ENCODE results near the gene SCLY. TPM values are rescaled to one million over a fixed set of nuclear protein-coding genes. Genes with fewer than 3 reads are reported as not detected.

Gene SCLY
- total and polyA plus RNA-seq, 2 of the 8 experiments (the other 6 are each of a cell fraction or from before 2014, with no cell fraction given): 79.0 to 79.5 TPM

DNA sequence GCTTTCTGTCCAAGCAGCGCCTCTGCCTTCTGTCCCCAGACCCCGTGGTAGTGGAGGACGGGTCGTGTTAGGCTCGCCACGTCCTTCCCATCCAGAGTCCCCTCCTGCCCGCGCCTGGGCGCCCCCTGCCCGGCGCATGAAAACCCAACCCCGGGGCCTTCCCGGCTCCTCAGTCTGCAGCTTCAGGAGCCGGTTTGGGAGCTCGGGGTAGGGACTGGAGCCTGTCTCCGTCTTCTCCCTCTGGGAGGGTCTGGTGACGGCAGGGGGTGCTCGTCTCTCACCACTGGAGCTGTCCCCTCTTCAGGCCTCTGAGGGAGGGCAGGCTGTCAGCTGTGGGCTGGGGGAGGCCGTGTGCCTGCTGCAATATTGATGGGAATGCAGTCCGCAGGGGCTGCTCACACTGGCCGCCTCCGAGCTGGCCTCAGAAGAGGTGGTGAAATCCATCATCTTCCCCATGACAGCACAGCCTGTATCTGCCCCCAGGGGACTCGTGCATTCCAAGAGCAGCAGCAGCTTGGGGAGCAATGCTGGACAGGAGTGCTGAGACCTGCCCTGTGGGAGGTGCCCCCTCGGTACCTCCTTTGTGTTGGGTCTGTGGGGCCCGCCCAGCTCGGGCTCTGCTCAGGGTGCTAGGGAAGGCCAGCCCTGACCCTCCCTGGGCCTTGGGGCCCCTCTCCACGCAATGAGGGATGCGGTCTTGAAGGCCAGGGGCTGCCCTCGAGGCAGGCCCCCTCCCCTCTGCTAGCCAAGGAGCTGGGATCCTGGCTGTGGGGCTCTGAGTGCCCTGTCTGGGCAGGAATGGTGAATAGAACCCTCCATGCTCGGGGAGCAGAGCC is 59.9 kb downstream of the SCLY start:
- H3K27me3 ChIP-seq (replicated peaks in 1 of 4; ENCODE audit: control insufficient read depth in 3 of 4, extremely low read depth in 1 of 4, insufficient read depth in 3 of 4, low read length in 3 of 4): no peaks in the 10 kb centered on the region; a peak in 1 of 7 replicates
- no peak overlapping the region for H2BK5ac ChIP-seq (ENCODE audit: low read depth, low read length)
- no peak overlapping the region for H2BK120ac ChIP-seq (replicated peaks; ENCODE audit: low read depth, low read length)
- H3K4me2 ChIP-seq (ENCODE audit: insufficient read depth in 1 of 2, low read depth in 2 of 2, low read length in 2 of 2): no peak overlapping the region; a peak in 1 of 4 replicates
- no peak overlapping the region for H3K4ac ChIP-seq (replicated peaks; ENCODE audit: insufficient read length, low read depth, low read length)
- no peak overlapping the region for H3K4me3 ChIP-seq (ENCODE audit: extremely low read depth in 1 of 4, insufficient read depth in 2 of 4, low read depth in 3 of 4, low read length in 4 of 4)
- no peak overlapping the region for H3K9ac ChIP-seq (replicated peaks in 1 of 4; ENCODE audit: extremely low read depth in 1 of 4, low read depth in 3 of 4, low read length in 3 of 4)
- no peak overlapping the region for H4K5ac ChIP-seq (ENCODE audit: insufficient read length, low read depth, low read length)
- WGBS, 2 experiments (ENCODE audit: extremely low coverage in 1 of 2, insufficient coverage in 1 of 2, insufficient read length in 1 of 2, insufficient replicate concordance in 2 of 2, low coverage in 1 of 2, low lambda C conversion rate in 2 of 2, missing lambda C conversion rate in 1 of 2): 75% methylated on average over 18 of the region's 30 CpGs; no CpG with 5 or more reads in 1 of the 2 experiments
- no peak overlapping the region for H3K27ac ChIP-seq (ENCODE audit: low read depth, low read length)
- H3K79me1 ChIP-seq (ENCODE audit: low read depth, low read length): no peaks in the 10 kb centered on the region
- DNase-seq (ENCODE audit: low read depth in 1 of 2, low spot score in 2 of 2) (no peak), FAIRE-seq (no peak)
- H3K14ac ChIP-seq (ENCODE audit: insufficient read length): no peak overlapping the region
- no peak overlapping the region for H3K56ac ChIP-seq (replicated peaks; ENCODE audit: insufficient read length, low read depth, low read length)
- CTCF ChIA-PET (ENCODE audit: partially characterized antibody): interaction anchor here (0.6 to 3.0 kb wide), 9 partner anchors 12 to 270 kb away, joined by 3 to 27 read pairs (median 7); partner anchors contain the start of gene KLHL30
- no peak overlapping the region for H2AK5ac ChIP-seq (ENCODE audit: low read depth, low read length)
- H3K4me1 ChIP-seq (replicated peaks in 1 of 4; ENCODE audit: control insufficient read depth in 3 of 4, insufficient read depth in 4 of 4, low read length in 3 of 4): peaks cover 0 to 6% (median 2%) of the 10 kb centered on the region in 4 experiments; a peak in 3 of 7 replicates
- H2AFZ ChIP-seq (ENCODE audit: low read length): no peak overlapping the region
- no peaks in the 10 kb centered on the region for H3K36me3 ChIP-seq (ENCODE audit: control insufficient read depth in 2 of 4, insufficient read depth in 4 of 4, low read length in 3 of 4)
- H3K23ac ChIP-seq (ENCODE audit: insufficient read length): no peak overlapping the region
- peaks cover 15% of the 10 kb centered on the region; the same call in 1 of the 2 replicates for H3K23me2 ChIP-seq (ENCODE audit: low read depth, low read length)
- TF ChIP-seq, protein P1, sequence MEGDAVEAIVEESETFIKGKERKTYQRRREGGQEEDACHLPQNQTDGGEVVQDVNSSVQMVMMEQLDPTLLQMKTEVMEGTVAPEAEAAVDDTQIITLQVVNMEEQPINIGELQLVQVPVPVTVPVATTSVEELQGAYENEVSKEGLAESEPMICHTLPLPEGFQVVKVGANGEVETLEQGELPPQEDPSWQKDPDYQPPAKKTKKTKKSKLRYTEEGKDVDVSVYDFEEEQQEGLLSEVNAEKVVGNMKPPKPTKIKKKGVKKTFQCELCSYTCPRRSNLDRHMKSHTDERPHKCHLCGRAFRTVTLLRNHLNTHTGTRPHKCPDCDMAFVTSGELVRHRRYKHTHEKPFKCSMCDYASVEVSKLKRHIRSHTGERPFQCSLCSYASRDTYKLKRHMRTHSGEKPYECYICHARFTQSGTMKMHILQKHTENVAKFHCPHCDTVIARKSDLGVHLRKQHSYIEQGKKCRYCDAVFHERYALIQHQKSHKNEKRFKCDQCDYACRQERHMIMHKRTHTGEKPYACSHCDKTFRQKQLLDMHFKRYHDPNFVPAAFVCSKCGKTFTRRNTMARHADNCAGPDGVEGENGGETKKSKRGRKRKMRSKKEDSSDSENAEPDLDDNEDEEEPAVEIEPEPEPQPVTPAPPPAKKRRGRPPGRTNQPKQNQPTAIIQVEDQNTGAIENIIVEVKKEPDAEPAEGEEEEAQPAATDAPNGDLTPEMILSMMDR (IDR thresholded peaks at IDR 0.05; ENCODE audit: control extremely low read depth in 1 of 3, insufficient read depth in 1 of 3, low read depth in 1 of 3, low read length in 3 of 3): peak in 2 of 3 experiments; percentile 11 to 21; a peak in 3 of 4 replicates
- peak; percentile 24 to 50; a peak in 3 of 4 replicates for TF ChIP-seq RAD21 (IDR thresholded peaks at IDR 0.05 in 1 of 2, conservative IDR thresholded peaks at IDR 0.05 in 1 of 2; ENCODE audit: low read depth in 2 of 2, low read length in 2 of 2)
- TF ChIP-seq GABPA (IDR thresholded peaks at IDR 0.05; ENCODE audit: borderline replicate concordance, insufficient read depth, low read length): 0 out of 2 replicates have a peak, but pooled peaks have one; percentile 10
- no peak for TF ChIP-seq EP300 (IDR thresholded peaks at IDR 0.05; ENCODE audit: borderline replicate concordance in 1 of 2, low read depth in 2 of 2, low read length in 2 of 2)
- no peak for TF ChIP-seq NRF1 (IDR thresholded peaks at IDR 0.05; ENCODE audit: low read depth, low read length)
- peak overlapping the region; percentile 29; the same call in 1 of the 2 replicates for H4K8ac ChIP-seq (ENCODE audit: extremely low read depth, insufficient read depth, low read length)
- no peak overlapping the region; the same call in 1 of the 2 replicates for H2BK20ac ChIP-seq (ENCODE audit: low read length)
- H4K91ac ChIP-seq (replicated peaks; ENCODE audit: insufficient read length, low read length): no peak overlapping the region
- POLR2A ChIA-PET (ENCODE audit: partially characterized antibody): interaction anchor here (0.9 to 1.0 kb wide), 2 partner anchors 12 to 21 kb away, joined by 3 to 4 read pairs; partner anchors contain the start of gene ESPNL
- H2BK15ac ChIP-seq (ENCODE audit: low read length): peak overlapping the region; percentile 61; the same call in 1 of the 2 replicates
- H3K9me3 ChIP-seq (ENCODE audit: insufficient read depth in 2 of 2, low read depth in 1 of 2, low read length in 1 of 2): peaks cover 0 to 5% of the 10 kb centered on the region in 2 experiments; a peak in 1 of 4 replicates
- H3K18ac ChIP-seq (ENCODE audit: extremely low read depth, low read length): no peak overlapping the region; the same call in 1 of the 2 replicates
- no peak overlapping the region for H2BK12ac ChIP-seq (ENCODE audit: low read depth, low read length)
- no peaks in the 10 kb centered on the region for H3K79me2 ChIP-seq (ENCODE audit: control insufficient read depth in 1 of 2, insufficient read depth in 2 of 2, low read length in 2 of 2)
- H4K20me1 ChIP-seq (replicated peaks in 1 of 2; ENCODE audit: control insufficient read depth in 1 of 2, insufficient read depth in 2 of 2, low read length in 2 of 2): peaks cover 0 to 3% of the 10 kb centered on the region in 2 experiments
